Caco-2 (cell line): ENCODE results near the gene SLC44A2. TPM values are rescaled to one million over a fixed set of nuclear protein-coding genes. Genes with fewer than 3 reads are reported as not detected.

Experiments
- BruUV-seq: library from RNA; stranded (reverse); fragments of 400-500 nt; replicated peaks from 2 replicates; lab custom pipeline; 2021; lab: Mats Ljungman, UMichigan
- CTCF ChIA-PET: fragments of 300-600 bp; sonication (Branson Sonifier 250); formaldehyde crosslinking; loops from one replicate; lab custom pipeline; 2022; ENCODE audit warnings: antibody characterized with exemption; lab: Charles Lee
- POLR2A ChIA-PET: fragments of 300-600 bp; sonication (Branson Sonifier 250); formaldehyde crosslinking; loops from one replicate; lab custom pipeline; 2022; ENCODE audit warnings: antibody characterized with exemption; lab: Charles Lee
- DNase-seq, 2 experiments: peaks; one replicate each; pipeline versions ENCODE4 v3.0.0 to v3.0.0-alpha.2; 2020 to 2022
- H3K27me3 ChIP-seq: replicated peaks from 2 replicates; pipeline ENCODE4 v1.6.0; 2011; ENCODE audit warnings: low read length; ENCODE audit not compliant: control insufficient read depth, insufficient read depth
- H3K36me3 ChIP-seq: 2 replicates; pipeline ENCODE4 v1.5.1; 2011; ENCODE audit warnings: low read length; ENCODE audit not compliant: control insufficient read depth, insufficient read depth
- H3K4me1 ChIP-seq: fragments of 250-450 bp; sonication (Bioruptor Pico); 2 replicates; pipeline ENCODE4 v1.5.1; 2020; ENCODE audit warnings: mild to moderate bottlenecking
- H3K4me3 ChIP-seq: 2 replicates; pipeline ENCODE4 v1.5.1; 2011; ENCODE audit warnings: low read depth, mild to moderate bottlenecking, control low read depth, low read length
- H3K9me3 ChIP-seq: fragments of 250-450 bp; sonication (Bioruptor Pico); 2 replicates; pipeline ENCODE4 v1.5.1; 2020; ENCODE audit warnings: mild to moderate bottlenecking, moderate library complexity
- H3K27ac Mint-ChIP-seq: one replicate; pipeline ENCODE4 v1.8.0; 2022; ENCODE audit warnings: mixed read lengths; ENCODE audit not compliant: unreplicated experiment
- H3K27me3 Mint-ChIP-seq: one replicate; pipeline ENCODE4 v1.8.0; 2022; ENCODE audit warnings: mixed read lengths; ENCODE audit not compliant: insufficient read depth, unreplicated experiment
- H3K36me3 Mint-ChIP-seq: one replicate; pipeline ENCODE4 v1.8.0; 2022; ENCODE audit warnings: mild to moderate bottlenecking, mixed read lengths; ENCODE audit not compliant: insufficient read depth, unreplicated experiment
- H3K4me1 Mint-ChIP-seq: one replicate; pipeline ENCODE4 v1.8.0; 2022; ENCODE audit warnings: low read depth, mixed read lengths; ENCODE audit not compliant: unreplicated experiment
- H3K4me3 Mint-ChIP-seq: one replicate; pipeline ENCODE4 v1.8.0; 2022; ENCODE audit warnings: mild to moderate bottlenecking, moderate library complexity, mixed read lengths; ENCODE audit not compliant: unreplicated experiment
- H3K9me3 Mint-ChIP-seq: one replicate; pipeline ENCODE4 v1.8.0; 2022; ENCODE audit warnings: mixed read lengths; ENCODE audit not compliant: unreplicated experiment
- intact Hi-C: fragments of 100-400 bp; cut with micrococcal nuclease; formaldehyde crosslinking; loops from one replicate; pipeline ENCODE4 v1.10.0; 2022; ENCODE audit not compliant: unreplicated experiment
- total RNA-seq: library from RNA; stranded (reverse); gene quantifications from 2 replicates; pipeline ENCODE4 v1.2.3, GENCODE V29; 2022
- TF ChIP-seq, protein P1 (sequence below), 2 experiments: fragments of 200-600 bp in 1 of 2; IDR thresholded peaks; 1 replicate in 1 of 2; 2 replicates in 1 of 2; pipeline versions ENCODE4 v1.5.1 to v1.8.0; 2011 to 2022; ENCODE audit warnings: antibody characterized with exemption in 1 of 2, control low read depth in 1 of 2, inconsistent platforms in 1 of 2, low read depth in 1 of 2, low read length in 1 of 2, mild to moderate bottlenecking in 1 of 2, moderate library complexity in 1 of 2; ENCODE audit not compliant: insufficient read depth in 1 of 2, severe bottlenecking in 1 of 2, unreplicated experiment in 1 of 2

SLC44A2 gene
- total RNA-seq, 1 experiment from 2014 or later = 119 TPM

DNA sequence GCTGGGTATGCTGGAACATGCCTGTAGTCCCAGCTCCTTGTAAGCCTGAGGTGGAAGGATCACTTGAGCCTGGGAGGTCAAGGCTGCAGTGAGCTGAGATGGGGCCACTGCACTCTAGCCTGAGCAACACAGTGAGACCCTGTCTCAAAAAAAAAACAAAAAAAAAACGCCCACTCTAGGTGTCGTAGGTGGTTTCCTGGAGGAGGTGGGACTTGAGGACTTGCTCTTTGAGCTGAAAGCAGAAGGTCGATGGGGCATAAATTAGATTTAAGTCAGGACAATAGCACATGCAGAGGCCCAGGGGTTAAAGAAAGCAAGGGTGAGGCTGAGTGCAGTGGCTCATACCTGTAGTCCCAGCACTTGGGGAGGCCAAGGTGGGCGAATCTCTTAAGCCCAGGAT lies 15.9 kb downstream of the SLC44A2 start:
- no peak overlapping the region for H3K4me3 ChIP-seq
- DNase-seq = no peak
- H3K27me3 ChIP-seq = no peaks in the 10 kb centered on the region
- BruUV-seq = no TSS peak
- Mint-ChIP-seq H3K9me3 (no peaks in the 10 kb centered on the region), H3K4me1 (peaks cover 10% of the 10 kb centered on the region), H3K4me3 (no peak overlapping the region), H3K27me3 (no peaks in the 10 kb centered on the region), H3K36me3 (peaks cover 77% of the 10 kb centered on the region), H3K27ac (peak overlapping the region; percentile 39)
- H3K9me3 ChIP-seq = no peaks in the 10 kb centered on the region
- ChIA-PET CTCF (no interaction called here), POLR2A (no interaction called here)
- H3K36me3 ChIP-seq = no peaks in the 10 kb centered on the region; the same call in 1 of the 2 replicates
- TF ChIP-seq, protein P1, sequence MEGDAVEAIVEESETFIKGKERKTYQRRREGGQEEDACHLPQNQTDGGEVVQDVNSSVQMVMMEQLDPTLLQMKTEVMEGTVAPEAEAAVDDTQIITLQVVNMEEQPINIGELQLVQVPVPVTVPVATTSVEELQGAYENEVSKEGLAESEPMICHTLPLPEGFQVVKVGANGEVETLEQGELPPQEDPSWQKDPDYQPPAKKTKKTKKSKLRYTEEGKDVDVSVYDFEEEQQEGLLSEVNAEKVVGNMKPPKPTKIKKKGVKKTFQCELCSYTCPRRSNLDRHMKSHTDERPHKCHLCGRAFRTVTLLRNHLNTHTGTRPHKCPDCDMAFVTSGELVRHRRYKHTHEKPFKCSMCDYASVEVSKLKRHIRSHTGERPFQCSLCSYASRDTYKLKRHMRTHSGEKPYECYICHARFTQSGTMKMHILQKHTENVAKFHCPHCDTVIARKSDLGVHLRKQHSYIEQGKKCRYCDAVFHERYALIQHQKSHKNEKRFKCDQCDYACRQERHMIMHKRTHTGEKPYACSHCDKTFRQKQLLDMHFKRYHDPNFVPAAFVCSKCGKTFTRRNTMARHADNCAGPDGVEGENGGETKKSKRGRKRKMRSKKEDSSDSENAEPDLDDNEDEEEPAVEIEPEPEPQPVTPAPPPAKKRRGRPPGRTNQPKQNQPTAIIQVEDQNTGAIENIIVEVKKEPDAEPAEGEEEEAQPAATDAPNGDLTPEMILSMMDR (IDR thresholded peaks at IDR 0.05; ENCODE audit: insufficient read depth in 1 of 2, low read depth in 1 of 2, low read length in 1 of 2, severe bottlenecking in 1 of 2, unreplicated experiment in 1 of 2) = no peak
- peaks cover 6% of the 10 kb centered on the region for H3K4me1 ChIP-seq
- intact Hi-C loops = no loop called here

DNA sequence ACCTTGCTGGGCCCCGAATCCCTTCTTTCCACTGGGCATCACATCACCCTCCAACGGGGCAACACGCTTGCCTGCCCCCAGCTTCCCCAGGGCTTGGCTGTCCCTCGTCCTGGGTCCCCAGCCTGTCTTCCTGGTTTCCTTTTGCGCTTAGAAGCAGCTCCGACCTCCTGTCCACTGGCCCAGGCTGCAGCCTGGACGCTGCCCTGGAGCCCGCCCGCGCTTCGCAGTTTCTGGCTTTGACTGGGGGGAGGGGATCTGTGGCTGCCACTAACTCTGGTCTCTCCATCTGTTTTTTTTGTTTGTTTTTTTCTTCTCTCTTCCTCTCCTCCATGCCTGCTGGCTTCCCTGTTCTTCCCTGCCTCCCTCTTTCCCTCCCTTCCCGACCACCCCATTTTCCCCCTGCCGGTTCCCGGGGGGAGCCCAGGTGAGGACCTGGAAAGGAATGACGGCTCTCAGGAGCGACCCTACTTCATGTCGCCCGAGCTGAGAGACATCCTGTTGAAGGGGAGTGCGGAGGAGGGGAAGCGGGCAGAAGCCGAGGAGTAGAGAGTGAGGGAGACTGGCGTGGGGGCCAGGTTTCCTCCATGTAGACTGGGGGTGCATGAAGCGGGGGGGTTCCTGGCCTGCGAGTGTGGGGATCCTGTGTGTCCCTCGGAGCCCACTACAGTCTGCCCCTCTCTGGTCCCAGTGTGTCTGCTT lies 17.3 kb downstream of the SLC44A2 start:
- Mint-ChIP-seq H3K9me3 (no peaks in the 10 kb centered on the region), H3K27ac (peak overlapping the region; percentile 45), H3K4me3 (no peak overlapping the region), H3K27me3 (no peaks in the 10 kb centered on the region), H3K4me1 (peaks cover 10% of the 10 kb centered on the region), H3K36me3 (peaks cover 66% of the 10 kb centered on the region)
- H3K4me1 ChIP-seq = peaks cover 6% of the 10 kb centered on the region
- ChIA-PET CTCF (no interaction called here), POLR2A (no interaction called here)
- no peaks in the 10 kb centered on the region for H3K27me3 ChIP-seq
- no TSS peak for BruUV-seq
- H3K36me3 ChIP-seq = no peaks in the 10 kb centered on the region; the same call in 1 of the 2 replicates
- intact Hi-C loops = no loop called here
- H3K4me3 ChIP-seq = no peak overlapping the region
- DNase-seq = no peak
- no peaks in the 10 kb centered on the region for H3K9me3 ChIP-seq
- TF ChIP-seq, protein P1 (IDR thresholded peaks at IDR 0.05; ENCODE audit: insufficient read depth in 1 of 2, low read depth in 1 of 2, low read length in 1 of 2, severe bottlenecking in 1 of 2, unreplicated experiment in 1 of 2) = no peak

GRCh38 chr19:10643172-10643967 lies 18.0 kb downstream of the SLC44A2 start:
- BruUV-seq = no TSS peak
- no peaks in the 10 kb centered on the region for H3K9me3 Mint-ChIP-seq
- Histone ChIP-seq H3K4me1 (peaks cover 6% of the 10 kb centered on the region), H3K36me3 (no peaks in the 10 kb centered on the region), H3K27me3 (no peaks in the 10 kb centered on the region), H3K4me3 (no peak overlapping the region), H3K9me3 (no peaks in the 10 kb centered on the region)
- DNase-seq = no peak
- ChIA-PET CTCF (interaction anchor here (0.5 to 5.1 kb wide), 4 partner anchors 32 to 126 kb away, joined by 3 to 86 read pairs (median 4); no protein-coding TSS in a partner anchor), POLR2A (interaction anchor here (1.3 kb wide), 1 partner anchor 62 kb away, joined by 4 read pairs; no protein-coding TSS in a partner anchor)
- H3K4me1 Mint-ChIP-seq = peaks cover 10% of the 10 kb centered on the region
- no peaks in the 10 kb centered on the region for H3K27me3 Mint-ChIP-seq
- intact Hi-C loops = no loop called here
- TF ChIP-seq, protein P1 (IDR thresholded peaks at IDR 0.05; ENCODE audit: insufficient read depth in 1 of 2, low read depth in 1 of 2, low read length in 1 of 2, severe bottlenecking in 1 of 2, unreplicated experiment in 1 of 2) = no peak
- H3K4me3 Mint-ChIP-seq = no peak overlapping the region
- peaks cover 60% of the 10 kb centered on the region for H3K36me3 Mint-ChIP-seq
- peak overlapping the region; percentile 45 for H3K27ac Mint-ChIP-seq
